HG03575 (cell line): ENCODE results near the gene SYCE1L.

Experiments
- ATAC-seq: cut with Tn5 transposase; IDR thresholded peaks from one replicate; pipeline ENCODE4 v1.9.1; 2021; ENCODE audit not compliant: unreplicated experiment, insufficient number of reproducible peaks, low FRiP score; ENCODE audit errors: extremely low read depth

SYCE1L gene

DNA sequence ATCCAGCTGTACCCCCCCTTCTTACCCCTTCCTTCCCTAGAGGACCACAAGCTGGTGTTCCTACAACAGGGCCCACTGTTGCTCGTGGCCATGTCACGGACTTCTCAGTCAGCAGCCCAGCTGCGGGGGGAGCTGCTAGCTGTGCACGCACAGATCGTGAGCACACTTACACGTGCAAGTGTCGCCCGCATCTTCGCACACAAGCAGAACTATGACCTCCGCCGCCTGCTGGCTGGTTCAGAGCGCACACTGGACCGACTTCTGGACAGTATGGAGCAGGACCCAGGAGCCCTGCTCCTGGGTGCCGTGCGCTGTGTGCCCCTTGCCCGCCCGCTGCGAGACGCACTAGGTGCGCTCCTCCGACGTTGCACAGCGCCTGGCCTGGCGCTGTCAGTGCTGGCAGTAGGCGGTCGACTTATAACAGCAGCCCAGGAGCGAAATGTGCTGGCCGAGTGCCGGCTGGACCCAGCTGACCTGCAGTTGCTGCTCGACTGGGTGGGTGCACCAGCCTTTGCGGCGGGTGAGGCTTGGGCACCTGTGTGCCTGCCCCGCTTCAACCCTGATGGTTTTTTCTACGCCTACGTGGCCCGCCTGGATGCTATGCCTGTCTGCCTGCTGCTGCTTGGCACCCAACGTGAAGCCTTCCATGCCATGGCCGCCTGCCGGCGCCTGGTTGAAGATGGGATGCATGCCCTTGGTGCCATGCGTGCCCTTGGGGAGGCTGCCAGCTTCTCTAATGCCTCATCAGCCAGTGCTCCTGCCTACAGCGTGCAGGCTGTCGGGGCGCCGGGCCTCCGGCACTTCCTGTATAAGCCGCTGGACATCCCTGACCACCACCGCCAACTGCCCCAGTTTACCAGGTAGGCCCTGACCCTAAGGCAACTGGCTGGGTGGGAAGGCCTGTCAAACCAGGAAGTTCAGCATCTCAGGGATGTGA is 4.6 kb upstream of the SYCE1L start:
- no peak for ATAC-seq

DNA sequence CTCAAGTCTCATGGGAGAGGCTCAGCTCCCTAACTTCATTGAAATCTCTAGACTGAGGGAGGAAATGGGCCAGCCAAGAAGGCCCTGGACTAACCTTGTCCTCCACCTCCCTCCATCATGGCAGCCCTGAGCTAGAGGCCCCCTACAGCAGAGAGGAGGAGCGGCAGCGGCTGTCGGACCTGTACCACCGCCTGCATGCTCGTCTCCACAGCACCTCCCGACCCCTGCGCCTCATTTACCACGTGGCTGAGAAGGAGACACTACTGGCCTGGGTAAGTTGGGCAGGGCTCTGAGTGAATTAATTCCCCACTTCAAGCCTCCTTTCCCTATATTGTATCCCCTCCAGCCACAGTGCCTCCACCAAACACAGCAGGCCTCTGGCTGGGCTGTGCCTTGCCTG is 3.8 kb upstream of the SYCE1L start:
- no peak for ATAC-seq

GRCh38 chr16:77197747-77198146 is 1.5 kb upstream of the SYCE1L start:
- ATAC-seq, result no peak

- no peak for ATAC-seq
These were observed 7.3 kb downstream of the SYCE1L start for GRCh38 chr16:77206533-77206932.

DNA sequence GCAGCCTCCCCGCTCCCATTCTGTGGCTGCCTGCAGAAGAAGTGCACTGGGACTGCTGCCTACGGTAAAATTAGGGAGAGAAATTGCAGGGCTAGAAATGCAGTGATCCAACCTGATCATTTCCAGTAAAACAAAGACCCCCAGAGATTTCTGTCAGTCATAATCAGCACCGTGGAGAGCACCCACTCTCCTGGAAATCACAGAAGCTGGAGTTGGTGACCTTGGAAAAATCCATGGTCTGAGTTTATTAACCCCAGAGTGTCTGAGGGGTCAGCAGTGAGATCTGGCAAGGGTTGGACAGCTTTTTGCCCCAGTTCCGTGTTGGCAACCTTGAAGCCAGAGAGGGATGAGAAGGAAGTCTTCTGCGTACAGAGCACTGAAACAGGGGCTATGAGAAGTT is 7.8 kb downstream of the SYCE1L start:
- ATAC-seq, result no peak

DNA sequence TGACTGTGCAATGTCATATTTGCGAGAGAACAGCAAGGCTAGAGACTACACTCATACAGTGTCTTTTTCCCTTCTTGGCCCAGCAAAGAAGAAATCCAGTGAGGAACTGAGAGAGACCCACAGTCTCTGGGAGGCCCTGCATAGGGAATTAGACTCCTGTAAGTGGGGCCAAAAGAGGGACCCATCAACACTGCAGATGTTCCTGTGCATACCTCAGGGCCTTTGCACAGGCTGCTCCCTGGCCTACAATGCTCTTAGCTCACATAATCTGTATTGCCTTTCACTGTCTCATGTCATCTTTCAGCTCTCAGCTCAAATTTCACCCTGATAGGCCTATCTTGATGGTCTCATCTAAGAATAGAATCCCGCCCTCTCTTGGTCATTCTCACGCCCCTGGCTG is 9.2 kb downstream of the SYCE1L start:
- ATAC-seq, result no peak

DNA sequence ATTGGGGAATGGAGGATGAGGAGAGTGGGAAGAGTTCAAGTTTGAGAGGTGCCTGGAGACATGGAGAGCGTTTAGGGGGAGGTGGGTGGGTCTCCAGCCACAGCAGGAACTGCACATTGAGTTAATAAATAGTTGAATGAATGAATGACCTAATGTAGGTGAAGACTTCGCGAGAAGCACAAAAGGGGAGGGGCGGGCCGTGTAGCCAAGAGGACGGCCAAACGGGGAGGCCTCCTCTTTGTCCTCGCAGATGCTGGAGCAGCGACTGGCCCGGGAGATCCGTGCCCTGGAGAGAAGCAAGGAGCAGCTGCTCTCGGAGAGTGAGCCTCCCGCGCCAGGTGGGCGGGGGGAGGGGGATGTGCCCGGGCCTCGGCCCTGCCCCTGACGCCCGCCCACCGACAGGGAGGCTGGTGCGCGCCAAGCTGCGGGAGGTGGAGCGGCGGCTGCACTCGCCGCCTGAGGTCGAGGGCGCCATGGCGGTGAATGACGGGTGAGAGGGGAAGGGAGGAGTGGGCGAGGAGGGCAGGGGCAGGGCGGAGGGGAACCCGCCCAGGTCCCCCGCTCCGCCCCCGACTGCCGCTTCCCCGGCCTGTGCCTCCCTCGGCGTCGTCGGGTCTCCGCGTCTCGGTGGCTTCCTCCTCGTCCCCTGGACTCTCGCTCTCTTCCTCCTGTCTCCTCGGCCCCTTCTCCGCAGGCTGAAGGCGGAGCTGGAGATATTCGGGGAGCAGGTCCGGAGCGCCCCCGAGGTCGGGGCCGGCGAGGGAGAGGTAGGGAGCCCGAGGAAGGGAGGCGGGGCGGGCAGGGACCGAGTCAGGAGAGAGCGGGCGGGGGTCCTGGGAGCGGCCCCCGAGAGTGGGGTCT is 12.9 kb downstream of the SYCE1L start:
- no peak for ATAC-seq

- peak; percentile 44 for ATAC-seq
These were observed 13.7 kb downstream of the SYCE1L start for GRCh38 chr16:77212741-77213541.

DNA sequence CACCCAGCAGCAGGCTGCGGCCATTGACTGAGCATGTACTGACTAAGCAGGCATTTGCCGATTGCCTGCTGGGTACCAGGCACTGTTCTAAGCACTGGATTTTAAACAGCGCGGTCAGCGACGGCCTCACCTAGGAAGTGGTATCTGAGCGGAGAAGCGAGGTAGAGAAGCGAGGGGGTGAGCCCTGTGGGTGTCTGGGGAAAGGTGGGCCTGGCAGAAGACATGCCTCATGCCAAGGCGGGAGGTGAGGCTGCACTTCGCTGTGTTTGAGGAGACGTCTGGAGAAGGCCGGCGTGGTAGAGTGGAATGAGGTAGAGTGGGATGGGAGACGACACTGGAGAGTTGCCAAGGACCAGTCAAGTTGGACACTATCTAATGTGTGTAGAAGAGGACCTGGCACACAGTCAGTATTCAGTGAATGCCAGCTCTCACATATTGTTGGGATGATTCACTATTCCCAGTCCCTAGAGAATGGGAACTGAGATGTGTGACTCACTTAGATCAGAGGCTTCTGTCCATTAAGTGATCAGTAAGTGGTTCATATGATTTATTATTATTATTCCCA is 14.4 kb downstream of the SYCE1L start:
- ATAC-seq, result no peak

- no peak for ATAC-seq
These were observed 15.4 kb downstream of the SYCE1L start for GRCh38 chr16:77214411-77215138.

DNA sequence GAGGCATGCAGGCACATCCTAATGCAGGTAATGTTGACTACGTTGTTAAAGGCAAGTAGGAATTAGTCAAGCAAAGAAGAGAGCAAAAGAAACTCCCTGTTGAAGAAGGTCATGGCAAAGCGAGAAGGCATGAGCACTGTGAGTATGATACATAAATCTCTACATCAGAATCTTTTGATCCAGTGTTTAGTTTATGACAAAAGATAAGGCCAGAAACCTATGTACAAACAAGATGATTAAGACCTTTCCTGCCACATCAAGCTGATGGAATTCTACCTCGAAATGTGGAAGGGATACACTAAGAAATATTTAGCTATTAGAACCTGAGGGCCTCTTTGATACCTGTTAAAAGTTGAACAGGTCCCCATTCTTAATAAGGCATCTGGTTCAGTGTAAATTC is 20.2 kb downstream of the SYCE1L start:
- ATAC-seq, result no peak

GRCh38 chr16:77220427-77220826 is 21.2 kb downstream of the SYCE1L start:
- no peak for ATAC-seq

DNA sequence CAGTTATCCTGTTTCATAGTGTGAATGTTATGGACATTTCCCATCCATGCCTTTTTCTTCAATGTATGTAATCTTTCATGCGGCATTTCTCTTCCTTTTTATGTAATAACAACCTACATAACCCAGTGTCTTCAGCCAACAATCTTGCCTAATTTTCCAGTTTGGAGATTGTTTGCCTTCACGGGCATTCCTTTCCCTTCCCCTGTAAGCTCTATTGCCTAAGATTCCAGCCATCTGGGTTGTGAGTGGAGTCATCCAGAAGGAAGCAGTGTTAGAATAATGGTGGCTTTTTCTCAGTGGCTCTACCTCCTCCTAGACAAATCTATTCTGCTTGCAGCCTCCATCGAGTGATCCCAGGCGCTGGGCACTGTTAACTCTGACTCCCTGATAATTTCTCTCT is 22.3 kb downstream of the SYCE1L start:
- no peak for ATAC-seq

GRCh38 chr16:77223184-77223583 is 24.0 kb downstream of the SYCE1L start:
- ATAC-seq, result no peak

- no peak for ATAC-seq
These were observed 26.0 kb downstream of the SYCE1L start for GRCh38 chr16:77225182-77225581.

DNA sequence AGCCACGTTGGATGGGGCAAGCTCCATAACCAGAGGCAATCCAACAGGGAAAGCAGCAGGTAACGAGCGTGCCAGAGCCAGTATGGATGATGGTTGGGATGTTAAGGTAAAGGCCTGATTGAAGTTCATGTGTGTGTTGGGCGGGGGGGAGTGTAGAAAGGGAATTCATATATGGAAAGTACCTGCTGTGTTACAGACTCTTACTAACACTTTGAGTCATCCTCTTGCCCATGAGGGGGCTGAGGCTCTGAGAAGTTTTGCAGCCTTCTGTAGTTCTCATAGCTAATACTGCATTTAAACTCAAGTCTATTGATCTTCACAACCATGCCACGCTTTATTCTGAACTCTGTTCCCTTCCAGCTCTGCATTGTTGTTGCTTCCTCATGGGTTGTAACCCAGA is 28.5 kb downstream of the SYCE1L start:
- peak; percentile 82 for ATAC-seq

- ATAC-seq, result no peak
These were observed 31.8 kb downstream of the SYCE1L start for GRCh38 chr16:77231047-77231446.

DNA sequence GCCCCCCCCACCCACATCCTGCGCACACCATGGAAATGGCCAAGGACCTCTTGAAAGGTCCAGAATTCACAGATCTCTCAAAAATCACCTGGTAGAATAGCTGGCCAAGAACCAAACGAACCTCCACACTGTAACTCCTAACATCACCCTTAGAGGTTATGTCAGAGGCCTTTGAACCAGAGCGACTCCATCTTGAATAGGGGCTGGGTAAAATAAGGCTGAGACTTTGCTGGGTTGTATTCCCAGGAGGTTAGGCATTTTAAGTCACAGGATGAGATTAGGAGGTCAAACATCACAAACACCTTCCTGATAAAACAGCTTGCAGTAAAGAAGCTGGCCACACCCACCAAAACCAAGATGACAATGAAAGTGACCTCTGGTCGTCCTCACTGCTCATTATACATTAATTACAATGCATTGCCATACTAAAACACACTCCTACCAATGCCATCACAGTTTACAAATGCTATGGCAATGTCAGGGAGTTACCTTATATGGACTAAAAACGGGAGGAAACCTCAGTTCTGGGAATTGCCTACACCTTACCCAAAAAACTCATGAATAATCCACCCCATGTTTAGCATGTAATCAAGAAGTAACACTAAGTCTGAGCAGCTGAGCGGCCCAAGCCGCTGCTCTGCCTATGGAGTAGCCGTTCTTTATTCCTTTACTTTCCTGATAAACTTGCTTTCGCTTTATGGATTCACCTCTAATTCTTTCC is 34.8 kb downstream of the SYCE1L start:
- no peak for ATAC-seq
